ENCODE measurements around the gene GPR21. TPM values are rescaled to one million over a fixed set of nuclear protein-coding genes. Genes with fewer than 3 reads are reported as not detected.
A peak's percentile ranks its signal among the peaks of the same experiment; 100 is the strongest.

The GPR21 gene
- total RNA-seq, 2 donors from 2014 or later: 0.97 TPM; not detected in 1

DNA sequence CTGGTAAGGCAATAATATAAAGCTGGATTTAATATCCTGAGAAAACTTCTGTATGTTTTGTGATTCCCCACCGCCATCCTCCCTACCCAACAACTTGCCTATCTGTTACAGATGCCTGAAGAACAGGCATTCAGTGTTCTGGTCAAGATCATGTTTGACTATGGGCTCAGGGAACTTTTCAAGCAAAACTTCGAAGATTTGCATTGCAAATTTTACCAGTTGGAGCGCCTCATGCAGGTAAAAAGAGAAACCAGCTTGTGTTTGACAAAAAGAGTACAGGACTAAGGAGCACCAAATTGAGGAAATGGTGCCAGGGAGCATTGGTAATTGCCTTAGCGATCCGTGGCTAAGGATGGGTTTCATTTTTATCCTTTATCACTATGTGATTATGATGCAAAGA lies 40.0 kb downstream of the GPR21 start:
- DNase-seq (ENCODE audit: low spot score): no peak
- no peaks in the 10 kb centered on the region for H3K36me3 ChIP-seq
- H3K4me3 ChIP-seq: no peak overlapping the region
- intact Hi-C loops (cut with DNase I): no loop called here
- no peaks in the 10 kb centered on the region for H3K9me3 ChIP-seq
- TF ChIP-seq POLR2AphosphoS5 (IDR thresholded peaks at IDR 0.05) (no peak), CTCF (IDR thresholded peaks at IDR 0.05) (no peak), POLR2A (IDR thresholded peaks at IDR 0.05) (no peak)
- H3K4me1 ChIP-seq (replicated peaks): no peaks in the 10 kb centered on the region
- no peaks in the 10 kb centered on the region for H3K27me3 ChIP-seq (replicated peaks; ENCODE audit: insufficient read depth)
- no peak overlapping the region for H3K27ac ChIP-seq
- WGBS: 69% methylated on average over 5 of the region's 5 CpGs

DNA sequence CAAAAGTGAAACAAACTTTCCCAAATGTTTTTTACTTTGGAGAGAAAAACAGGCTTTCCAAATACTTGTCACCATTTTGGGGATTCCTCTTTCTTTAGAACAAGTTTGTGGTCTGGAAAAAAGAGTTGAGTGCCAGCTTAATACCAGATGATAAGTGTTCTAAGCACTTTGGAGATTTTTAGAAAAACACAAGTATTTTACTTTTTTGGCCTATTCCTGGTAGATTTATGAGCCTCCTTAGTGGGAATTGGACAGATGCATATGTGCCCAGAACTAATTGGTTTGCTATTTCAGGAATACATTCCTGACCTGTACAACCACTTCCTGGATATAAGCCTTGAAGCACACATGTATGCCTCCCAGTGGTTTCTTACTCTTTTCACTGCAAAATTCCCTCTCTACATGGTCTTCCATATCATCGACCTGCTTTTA lies 40.5 kb downstream of the GPR21 start:
- 64% methylated on average over 1 of the region's 1 CpG for WGBS
- H3K4me1 ChIP-seq (replicated peaks): no peaks in the 10 kb centered on the region
- TF ChIP-seq POLR2A (IDR thresholded peaks at IDR 0.05) (no peak), POLR2AphosphoS5 (IDR thresholded peaks at IDR 0.05) (no peak)
- DNase-seq (ENCODE audit: low spot score): no peak
- no peak overlapping the region for H3K27ac ChIP-seq
- H3K36me3 ChIP-seq: no peaks in the 10 kb centered on the region
- H3K9me3 ChIP-seq: no peaks in the 10 kb centered on the region
- intact Hi-C loops (cut with DNase I): no loop called here
- no peaks in the 10 kb centered on the region for H3K27me3 ChIP-seq (replicated peaks; ENCODE audit: insufficient read depth)
- H3K4me3 ChIP-seq: no peak overlapping the region

DNA sequence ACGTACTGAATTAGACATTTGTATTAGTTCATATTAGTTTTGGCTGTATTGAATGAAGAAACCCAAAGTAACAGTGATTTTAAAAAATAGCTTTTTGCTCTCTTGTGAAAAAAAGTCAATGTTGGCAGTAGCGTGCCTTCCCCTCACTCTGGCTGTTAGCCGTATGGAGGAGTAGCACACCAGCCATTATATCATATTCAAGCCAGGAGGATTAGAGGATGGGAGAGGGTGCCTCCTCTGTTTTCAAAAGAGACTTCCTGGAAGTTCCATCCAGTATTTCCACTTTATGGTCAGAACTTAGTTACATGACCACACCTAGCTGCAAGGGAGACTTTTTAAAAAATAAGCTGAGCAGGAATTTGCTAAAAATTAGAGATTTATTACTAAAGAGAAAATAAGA lies 41.2 kb downstream of the GPR21 start:
- 84% methylated on average over 3 of the region's 3 CpGs for WGBS
- H3K4me1 ChIP-seq (replicated peaks): no peaks in the 10 kb centered on the region
- no peak for DNase-seq (ENCODE audit: low spot score)
- no peaks in the 10 kb centered on the region for H3K9me3 ChIP-seq
- no peaks in the 10 kb centered on the region for H3K36me3 ChIP-seq
- intact Hi-C loops (cut with DNase I): no loop called here
- no peak overlapping the region for H3K27ac ChIP-seq
- TF ChIP-seq POLR2AphosphoS5 (IDR thresholded peaks at IDR 0.05): no peak
- no peak for TF ChIP-seq POLR2A (IDR thresholded peaks at IDR 0.05)
- TF ChIP-seq CTCF (IDR thresholded peaks at IDR 0.05): no peak
- no peaks in the 10 kb centered on the region for H3K27me3 ChIP-seq (replicated peaks; ENCODE audit: insufficient read depth)
- H3K4me3 ChIP-seq: no peak overlapping the region

DNA sequence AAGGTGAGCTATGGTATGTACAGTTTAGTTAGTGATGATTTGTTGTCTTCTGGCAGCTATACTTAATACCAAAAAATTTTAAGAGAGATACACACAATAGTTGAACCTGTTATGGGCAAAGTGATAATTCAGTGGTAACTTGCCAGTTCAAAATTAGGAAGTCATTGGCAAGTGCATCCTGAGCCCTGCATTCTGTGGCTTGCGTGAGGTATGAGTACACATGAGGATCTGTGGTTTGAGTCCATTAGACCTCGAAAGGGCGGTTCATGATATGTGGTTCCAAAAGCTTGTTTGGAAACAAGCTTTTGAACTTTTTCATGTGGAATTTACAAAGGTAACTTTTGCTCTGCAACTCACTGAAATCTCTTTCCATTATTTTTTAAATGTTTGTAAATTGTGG lies 47.0 kb downstream of the GPR21 start:
- no peaks in the 10 kb centered on the region for H3K9me3 ChIP-seq
- no peak overlapping the region for H3K4me3 ChIP-seq
- no peaks in the 10 kb centered on the region for H3K36me3 ChIP-seq
- intact Hi-C loops (cut with DNase I): loop anchor here (5.0 kb wide), 1 partner anchor 267 kb away; no protein-coding TSS in a partner anchor
- no peak for TF ChIP-seq POLR2AphosphoS5 (IDR thresholded peaks at IDR 0.05)
- TF ChIP-seq POLR2A (IDR thresholded peaks at IDR 0.05): no peak
- TF ChIP-seq CTCF (IDR thresholded peaks at IDR 0.05): no peak
- 83% methylated on average over 3 of the region's 3 CpGs for WGBS
- no peaks in the 10 kb centered on the region for H3K4me1 ChIP-seq (replicated peaks)
- DNase-seq (ENCODE audit: low spot score): no peak
- no peak overlapping the region for H3K27ac ChIP-seq
- no peaks in the 10 kb centered on the region for H3K27me3 ChIP-seq (replicated peaks; ENCODE audit: insufficient read depth)

DNA sequence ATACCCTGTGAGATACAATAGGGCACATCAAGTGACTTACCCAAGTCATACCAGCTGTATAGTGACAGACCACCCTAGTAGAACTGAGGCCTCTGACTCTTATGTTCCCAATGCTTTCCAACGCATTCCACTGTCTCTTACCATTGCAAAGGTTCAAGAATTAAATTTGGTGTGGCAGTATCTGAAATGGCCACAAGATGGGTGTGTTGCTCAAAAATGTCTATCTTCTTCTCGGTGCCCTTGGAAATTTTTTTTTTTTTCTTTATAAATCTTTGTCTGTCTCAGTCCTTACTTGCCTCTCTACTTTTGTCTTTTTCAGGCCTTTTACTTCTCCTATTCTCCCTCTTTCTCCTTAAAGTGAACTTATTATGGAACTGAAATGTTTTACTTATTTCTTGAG lies 48.4 kb downstream of the GPR21 start:
- Histone ChIP-seq H3K4me1 (replicated peaks) (no peaks in the 10 kb centered on the region), H3K27ac (no peak overlapping the region), H3K27me3 (replicated peaks; ENCODE audit: insufficient read depth) (no peaks in the 10 kb centered on the region), H3K36me3 (no peaks in the 10 kb centered on the region), H3K4me3 (no peak overlapping the region), H3K9me3 (no peaks in the 10 kb centered on the region)
- DNase-seq (ENCODE audit: low spot score): no peak
- TF ChIP-seq POLR2AphosphoS5 (IDR thresholded peaks at IDR 0.05): no peak
- TF ChIP-seq CTCF (IDR thresholded peaks at IDR 0.05): peak in 3 of 4 experiments; percentile 44 to 58 (median 53)
- 25% methylated on average over 2 of the region's 2 CpGs for WGBS
- intact Hi-C loops (cut with DNase I): loop anchor here (5.0 kb wide), 1 partner anchor 265 kb away; no protein-coding TSS in a partner anchor
